Endothelial cell of umbilical vein (primary cell): ENCODE measurements around the gene LCNL1. TPM values are rescaled to one million over a fixed set of nuclear protein-coding genes. Genes with fewer than 3 reads are reported as not detected.

ENCODE experiments used
- BruUV-seq: library from RNA; stranded (reverse); fragments of 400-500 nt; replicated peaks from 2 replicates; lab custom pipeline; 2021; lab: Mats Ljungman, UMichigan
- CTCF ChIA-PET: fragments of 300-600, 350-600 bp; sonication (Branson Sonifier 250); formaldehyde crosslinking; loops from one replicate; lab custom pipeline; 2021; ENCODE audit warnings: antibody characterized with exemption, inconsistent platforms; lab: Charles Lee
- POLR2A ChIA-PET: fragments of 300-600, 350-600 bp; sonication (Branson Sonifier 250); formaldehyde crosslinking; loops from one replicate; lab custom pipeline; 2021; ENCODE audit warnings: antibody characterized with exemption, inconsistent platforms; lab: Charles Lee
- DNase-seq: peaks from one replicate; pipeline ENCODE4 v3.0.0-alpha.2; 2011; ENCODE audit warnings: low read depth, low spot score
- FAIRE-seq: peaks from 2 replicates; lab custom pipeline; 2011; peaks lifted over from hg19 to GRCh38; lab: Jason Lieb, UNC
- H2AFZ ChIP-seq: 2 replicates; pipeline ENCODE4 v1.6.0; 2012; ENCODE audit warnings: low read depth, low read length, control low read depth, inconsistent platforms
- H3K27ac ChIP-seq: 2 replicates; pipeline ENCODE4 v1.5.1; 2011; ENCODE audit warnings: low read depth, mild to moderate bottlenecking, control low read depth, low read length, moderate library complexity; ENCODE audit not compliant: insufficient read depth
- H3K27me3 ChIP-seq, 2 experiments: 2 replicates each; pipeline versions ENCODE4 v1.6.0 to v1.6.1; 2011; ENCODE audit warnings: low read length in 2 of 2, mixed read lengths in 1 of 2; ENCODE audit not compliant: control insufficient read depth in 2 of 2, insufficient read depth in 2 of 2
- H3K36me3 ChIP-seq, 2 experiments: 2 replicates in 1 of 2; 3 replicates in 1 of 2; pipeline ENCODE4 v1.5.1; 2011; ENCODE audit warnings: low read length in 2 of 2, mild to moderate bottlenecking in 1 of 2, moderate library complexity in 1 of 2; ENCODE audit not compliant: control insufficient read depth in 2 of 2, insufficient read depth in 2 of 2; ENCODE audit errors: extremely low read depth in 1 of 2
- H3K4me1 ChIP-seq: 3 replicates; pipeline ENCODE4 v1.5.1; 2011; ENCODE audit warnings: mild to moderate bottlenecking, low read length; ENCODE audit not compliant: control insufficient read depth, insufficient read depth; ENCODE audit errors: extremely low read depth
- H3K4me2 ChIP-seq: 2 replicates; pipeline ENCODE4 v1.6.1; 2011; ENCODE audit warnings: low read length, control low read depth, mixed read lengths; ENCODE audit not compliant: insufficient read depth
- H3K4me3 ChIP-seq, 3 experiments: fragments of 200-600 bp in 1 of 3; sonication (generic), shearing (Covaris generic) in 1 of 3; replicated peaks in 1 of 3; 2 replicates each; pipeline ENCODE4 v1.5.1; 2011 to 2016; ENCODE audit warnings: control low read depth in 3 of 3, low read length in 3 of 3, mild to moderate bottlenecking in 2 of 3, inconsistent platforms in 1 of 3, low read depth in 1 of 3, moderate library complexity in 1 of 3; ENCODE audit not compliant: insufficient read depth in 1 of 3
- H3K79me2 ChIP-seq: 2 replicates; pipeline ENCODE4 v1.6.0; 2012; ENCODE audit warnings: low read length, inconsistent platforms; ENCODE audit not compliant: control insufficient read depth, insufficient read depth
- H3K9ac ChIP-seq: replicated peaks from 2 replicates; pipeline ENCODE3; 2011; ENCODE audit warnings: low read length, control low read depth; ENCODE audit not compliant: insufficient read depth; ENCODE audit errors: extremely low read depth
- H3K9me1 ChIP-seq: replicated peaks from 3 replicates; pipeline ENCODE4 v1.6.0; 2011; ENCODE audit warnings: mild to moderate bottlenecking, low read length; ENCODE audit not compliant: control insufficient read depth, insufficient read depth; ENCODE audit errors: extremely low read depth
- H3K9me3 ChIP-seq: replicated peaks from 2 replicates; pipeline ENCODE4 v1.5.1; 2012; ENCODE audit warnings: low read length, inconsistent platforms; ENCODE audit not compliant: control insufficient read depth, insufficient read depth
- H4K20me1 ChIP-seq: replicated peaks from 2 replicates; pipeline ENCODE3; 2011; ENCODE audit warnings: mild to moderate bottlenecking, low read length; ENCODE audit not compliant: control insufficient read depth, insufficient read depth; ENCODE audit errors: extremely low read depth
- EZH2 ChIP-seq: IDR thresholded peaks from 2 replicates; pipeline ENCODE4 v1.6.1; 2012; ENCODE audit warnings: borderline replicate concordance, low read depth, mild to moderate bottlenecking, moderate library complexity, low read length, inconsistent platforms; ENCODE audit not compliant: severe bottlenecking
- FOS ChIP-seq: IDR thresholded peaks from 2 replicates; pipeline ENCODE4 v1.6.1; 2011; ENCODE audit warnings: mild to moderate bottlenecking, low read length, moderate library complexity, borderline replicate concordance; ENCODE audit not compliant: insufficient read depth
- GATA2 ChIP-seq: IDR thresholded peaks from 2 replicates; pipeline ENCODE4 v1.7.0; 2011; ENCODE audit warnings: low read depth, mild to moderate bottlenecking, moderate library complexity, mixed read lengths, low read length; ENCODE audit not compliant: insufficient read length, insufficient read depth
- JUN ChIP-seq: IDR thresholded peaks from 2 replicates; pipeline ENCODE4 v1.6.1; 2011; ENCODE audit warnings: borderline replicate concordance, low read depth; ENCODE audit not compliant: insufficient read length, insufficient read depth
- MYC ChIP-seq: IDR thresholded peaks from one replicate; pipeline ENCODE4 v1.6.1; 2011; ENCODE audit warnings: mild to moderate bottlenecking, low read depth, low read length
- POLR2A ChIP-seq: IDR thresholded peaks from 2 replicates; pipeline ENCODE4 v1.6.1; 2012; ENCODE audit warnings: low read depth, mild to moderate bottlenecking, control low read depth, low read length
- POLR2AphosphoS5 ChIP-seq: IDR thresholded peaks from 2 replicates; pipeline ENCODE4 v1.6.1; 2012; ENCODE audit warnings: low read depth, mild to moderate bottlenecking, control low read depth, low read length, moderate library complexity; ENCODE audit not compliant: insufficient read depth
- dilution Hi-C: fragments of 300-500 bp; cut with MboI; formaldehyde crosslinking; loops from one replicate; pipeline ENCODE4 v1.15.0; 2019; ENCODE audit warnings: low sequenced_read_pairs; ENCODE audit not compliant: extremely low pct_ligation_motif_present
- intact Hi-C: fragments of 100-400 bp; cut with micrococcal nuclease; formaldehyde crosslinking; loops from one replicate; pipeline ENCODE4 v1.10.0; 2022
- polyA plus RNA-seq, 4 experiments: library from polyadenylated mRNA; depleted of rRNA in 3 of 4; stranded (reverse) in 3 of 4; unstranded in 1 of 4; fragments of >200 nt; gene quantifications; 2 replicates each; pipeline versions ENCODE4 v1.2.1 to v1.2.3, GENCODE V29; 2011 to 2012; ENCODE audit warnings: missing spikeins in 1 of 4
- total RNA-seq: library from RNA; stranded (reverse); gene quantifications from 2 replicates; pipeline ENCODE4 v1.2.3, GENCODE V29; 2021
- TF ChIP-seq, protein P1 (sequence below): IDR thresholded peaks from 2 replicates; pipeline ENCODE4 v1.6.1; 2011; ENCODE audit not compliant: insufficient read depth, insufficient read length
- TF ChIP-seq, protein P2 (sequence below), 2 donors: IDR thresholded peaks; 1 replicate in 1 of 2; 2 replicates in 1 of 2; pipeline ENCODE4 v1.5.1; 2011; ENCODE audit warnings: low read length in 2 of 2, mild to moderate bottlenecking in 2 of 2, moderate library complexity in 2 of 2, control low read depth in 1 of 2, inconsistent platforms in 1 of 2, low read depth in 1 of 2; ENCODE audit not compliant: insufficient read depth in 1 of 2; ENCODE audit errors: extremely low read depth in 1 of 2

LCNL1 gene
- total and polyA plus RNA-seq, 2 donors (not counting 3 experiments of a cell fraction or from before 2014, with no cell fraction given) = not detected

DNA sequence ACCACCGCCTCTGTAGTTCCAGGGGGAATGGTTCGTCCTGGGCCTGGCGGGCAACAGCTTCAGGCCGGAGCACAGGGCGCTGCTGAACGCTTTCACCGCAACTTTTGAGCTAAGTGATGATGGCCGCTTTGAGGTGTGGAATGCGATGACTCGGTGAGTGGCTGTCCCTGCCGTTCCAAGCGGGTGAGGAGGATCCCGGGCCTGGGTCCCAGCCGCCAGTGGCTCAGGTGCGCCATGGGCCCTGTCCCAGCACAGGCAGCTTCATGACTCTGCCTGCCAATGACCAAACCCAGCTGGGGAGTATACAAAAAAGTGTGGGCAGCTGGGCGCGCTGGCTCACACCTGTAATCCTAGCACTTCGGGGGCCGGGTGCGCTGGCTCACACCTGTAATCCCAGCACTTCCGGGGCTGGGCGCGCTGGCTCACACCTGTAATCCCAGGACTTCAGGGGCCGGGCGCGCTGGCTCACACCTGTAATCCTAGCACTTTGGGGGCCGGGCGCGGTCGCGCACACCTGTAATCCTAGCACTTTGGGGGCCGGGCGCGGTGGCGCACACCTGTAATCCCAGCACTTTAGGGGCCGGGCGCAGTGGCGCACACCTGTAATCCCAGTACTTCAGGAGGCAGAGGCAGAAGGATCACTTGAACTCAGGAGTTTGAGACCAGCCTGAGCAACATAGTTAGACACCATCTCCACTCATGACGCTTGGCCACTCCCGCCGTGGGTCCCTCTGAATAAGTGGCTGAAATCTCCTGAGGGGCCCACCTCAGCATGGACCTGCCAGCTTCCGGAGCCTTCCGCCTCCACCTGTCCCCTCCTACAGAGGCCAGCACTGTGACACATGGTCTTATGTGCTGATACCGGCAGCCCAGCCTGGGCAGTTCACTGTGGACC lies 29.7 kb upstream of the LCNL1 start:
- Histone ChIP-seq H2AFZ (no peak overlapping the region), H3K79me2 (no peaks in the 10 kb centered on the region), H4K20me1 (no peaks in the 10 kb centered on the region), H3K4me2 (no peak overlapping the region), H3K27me3 (no peaks in the 10 kb centered on the region), H3K36me3 (no peaks in the 10 kb centered on the region), H3K27ac (no peak overlapping the region), H3K4me1 (peaks cover 5% of the 10 kb centered on the region), H3K9ac (no peak overlapping the region), H3K4me3 (no peak overlapping the region), H3K9me3 (no peaks in the 10 kb centered on the region), H3K9me1 (no peaks in the 10 kb centered on the region)
- POLR2A ChIA-PET = interaction anchor here (0.6 kb wide), 1 partner anchor 622 kb away, joined by 4 read pairs; no protein-coding TSS in a partner anchor
- DNase-seq (no peak), FAIRE-seq (no peak)
- CTCF ChIA-PET = interaction anchor here (1.2 kb wide), 2 partner anchors 12 to 76 kb away, joined by 3 read pairs; no protein-coding TSS in a partner anchor
- dilution Hi-C loops (no loop called here), intact Hi-C loops (no loop called here)
- TF ChIP-seq MYC (no peak), EZH2 (no peak), POLR2A (no peak), FOS (no peak), POLR2AphosphoS5 (no peak), GATA2 (no peak), JUN (no peak)
- TF ChIP-seq, protein P1, sequence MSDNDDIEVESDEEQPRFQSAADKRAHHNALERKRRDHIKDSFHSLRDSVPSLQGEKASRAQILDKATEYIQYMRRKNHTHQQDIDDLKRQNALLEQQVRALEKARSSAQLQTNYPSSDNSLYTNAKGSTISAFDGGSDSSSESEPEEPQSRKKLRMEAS = no peak
- TF ChIP-seq, protein P2, sequence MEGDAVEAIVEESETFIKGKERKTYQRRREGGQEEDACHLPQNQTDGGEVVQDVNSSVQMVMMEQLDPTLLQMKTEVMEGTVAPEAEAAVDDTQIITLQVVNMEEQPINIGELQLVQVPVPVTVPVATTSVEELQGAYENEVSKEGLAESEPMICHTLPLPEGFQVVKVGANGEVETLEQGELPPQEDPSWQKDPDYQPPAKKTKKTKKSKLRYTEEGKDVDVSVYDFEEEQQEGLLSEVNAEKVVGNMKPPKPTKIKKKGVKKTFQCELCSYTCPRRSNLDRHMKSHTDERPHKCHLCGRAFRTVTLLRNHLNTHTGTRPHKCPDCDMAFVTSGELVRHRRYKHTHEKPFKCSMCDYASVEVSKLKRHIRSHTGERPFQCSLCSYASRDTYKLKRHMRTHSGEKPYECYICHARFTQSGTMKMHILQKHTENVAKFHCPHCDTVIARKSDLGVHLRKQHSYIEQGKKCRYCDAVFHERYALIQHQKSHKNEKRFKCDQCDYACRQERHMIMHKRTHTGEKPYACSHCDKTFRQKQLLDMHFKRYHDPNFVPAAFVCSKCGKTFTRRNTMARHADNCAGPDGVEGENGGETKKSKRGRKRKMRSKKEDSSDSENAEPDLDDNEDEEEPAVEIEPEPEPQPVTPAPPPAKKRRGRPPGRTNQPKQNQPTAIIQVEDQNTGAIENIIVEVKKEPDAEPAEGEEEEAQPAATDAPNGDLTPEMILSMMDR (IDR thresholded peaks at IDR 0.05; ENCODE audit: extremely low read depth in 1 of 2, insufficient read depth in 1 of 2, low read depth in 1 of 2, low read length in 2 of 2) = no peak
- BruUV-seq = no TSS peak
